ENCODE results near the gene AQP12B.

AQP12B gene

DNA sequence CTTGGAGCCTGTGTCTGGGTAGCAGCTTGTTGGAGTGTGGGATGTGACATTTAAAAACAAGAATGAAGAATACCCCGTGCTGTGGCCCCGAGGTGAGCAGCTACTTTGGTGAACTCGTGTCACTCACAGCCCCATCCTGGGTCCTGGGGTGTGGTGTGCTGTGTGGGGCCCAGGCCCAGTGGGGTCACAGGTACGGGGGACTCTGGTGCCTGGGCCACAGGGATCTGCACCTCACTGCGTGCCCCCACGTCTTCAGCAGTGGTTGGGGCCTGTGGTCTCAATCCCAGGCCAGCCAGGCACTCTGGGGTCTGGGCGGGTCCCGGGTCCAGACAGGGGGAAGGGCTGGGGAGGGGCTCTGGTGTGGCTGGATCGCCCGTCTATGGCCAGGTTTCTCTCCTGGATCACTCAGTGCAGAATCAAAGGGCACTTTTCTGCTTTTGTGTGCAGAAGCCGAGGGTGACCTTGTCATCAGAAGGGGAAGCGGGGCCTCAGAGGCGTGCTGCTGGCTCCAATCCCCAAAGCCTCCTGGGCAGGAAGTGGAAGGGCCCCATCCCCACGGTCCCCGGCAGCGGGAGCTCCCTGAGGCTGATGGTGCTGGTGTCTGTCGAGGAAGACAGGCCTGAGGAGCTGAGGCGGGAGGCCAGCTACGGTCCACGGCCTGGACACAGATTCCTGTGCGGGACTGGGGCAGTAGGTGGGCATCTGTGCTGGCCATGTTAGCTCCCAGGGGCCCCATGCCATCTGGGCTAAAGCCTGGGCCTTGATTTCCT lies 56.0 kb downstream of the AQP12B start:
- no peak for DNase-seq (ENCODE audit: insufficient read length)
- FAIRE-seq, result no peak
- TF ChIP-seq TAF1 (IDR thresholded peaks at IDR 0.05; ENCODE audit: borderline replicate concordance, low read depth, low read length) (no peak), POLR2AphosphoS5 (IDR thresholded peaks at IDR 0.05; ENCODE audit: low read depth, low read length) (no peak), POLR2A (IDR thresholded peaks at IDR 0.05; ENCODE audit: low read depth, low read length) (peak; percentile 29; the same call in 1 of the 2 replicates)
